Skeletal muscle cell (primary cell): ENCODE data around the gene ATXN7L1.
"Not testable (repeated sequence)": the region's sequence is repeated elsewhere in the genome, so short reads cannot be mapped to it uniquely, and the experiment has no call there.

Experiments used
- DNase-seq: peaks from one replicate; pipeline ENCODE4 v3.0.0-alpha.2; 2010; ENCODE audit warnings: low read depth
- H3K4me3 ChIP-seq: 2 replicates; pipeline ENCODE4 v1.5.1; 2011; ENCODE audit warnings: low read depth, mild to moderate bottlenecking, control low read depth, low read length, moderate library complexity

The ATXN7L1 gene

GRCh38 chr7:105612806-105613205, 263.6 kb downstream of the ATXN7L1 start:
- no peak overlapping the region for H3K4me3 ChIP-seq
- DNase-seq, result no peak

- DNase-seq, result no peak
- H3K4me3 ChIP-seq, result no peak overlapping the region
Measured at GRCh38 chr7:105611856-105612775, 264.3 kb downstream of the ATXN7L1 start.

GRCh38 chr7:105610165-105610930, 266.1 kb downstream of the ATXN7L1 start:
- no peak for DNase-seq

GRCh38 chr7:105602325-105603305, 273.8 kb downstream of the ATXN7L1 start:
- DNase-seq, result peak; percentile 41

More at GRCh38 chr7:105610165-105610930, 266.1 kb downstream of the ATXN7L1 start:
- no peak overlapping the region for H3K4me3 ChIP-seq

GRCh38 chr7:105600720-105601550, 275.5 kb downstream of the ATXN7L1 start:
- DNase-seq, result no peak
- H3K4me3 ChIP-seq, result no peak overlapping the region

More at GRCh38 chr7:105602325-105603305, 273.8 kb downstream of the ATXN7L1 start:
- no peak overlapping the region for H3K4me3 ChIP-seq

GRCh38 chr7:105599551-105599950, 276.8 kb downstream of the ATXN7L1 start:
- DNase-seq, result no peak
- no peak overlapping the region for H3K4me3 ChIP-seq

- H3K4me3 ChIP-seq, DNase-seq: not testable (repeated sequence)
Measured at GRCh38 chr7:105599080-105599479, 277.3 kb downstream of the ATXN7L1 start.

- DNase-seq, result no peak
- H3K4me3 ChIP-seq, result no peak overlapping the region
Measured at GRCh38 chr7:105596866-105597265, 279.5 kb downstream of the ATXN7L1 start.

- H3K4me3 ChIP-seq, result no peak overlapping the region
- no peak for DNase-seq
Measured at GRCh38 chr7:105594034-105594433, 282.4 kb downstream of the ATXN7L1 start.

- no peak overlapping the region for H3K4me3 ChIP-seq
- DNase-seq, result no peak
Measured at GRCh38 chr7:105591522-105591921, 284.9 kb downstream of the ATXN7L1 start.

GRCh38 chr7:105590793-105591192, 285.6 kb downstream of the ATXN7L1 start:
- H3K4me3 ChIP-seq, result no peak overlapping the region
- no peak for DNase-seq

GRCh38 chr7:105589356-105590077, 286.9 kb downstream of the ATXN7L1 start:
- peak; percentile 50 for DNase-seq

GRCh38 chr7:105587909-105588635, 288.3 kb downstream of the ATXN7L1 start:
- no peak overlapping the region for H3K4me3 ChIP-seq
- DNase-seq, result no peak

More at GRCh38 chr7:105589356-105590077, 286.9 kb downstream of the ATXN7L1 start:
- no peak overlapping the region for H3K4me3 ChIP-seq

- H3K4me3 ChIP-seq, result no peak overlapping the region
- DNase-seq, result no peak
Measured at GRCh38 chr7:105585850-105586500, 290.4 kb downstream of the ATXN7L1 start.

GRCh38 chr7:105584165-105584564, 292.2 kb downstream of the ATXN7L1 start:
- no peak for DNase-seq

GRCh38 chr7:105583061-105583460, 293.3 kb downstream of the ATXN7L1 start:
- H3K4me3 ChIP-seq, result no peak overlapping the region
- DNase-seq, result no peak

More at GRCh38 chr7:105584165-105584564, 292.2 kb downstream of the ATXN7L1 start:
- no peak overlapping the region for H3K4me3 ChIP-seq
